Panc1 (cell line): ENCODE results near the gene NRCAM. TPM values are rescaled to one million over a fixed set of nuclear protein-coding genes. Genes with fewer than 3 reads are reported as not detected.

Experiments used
- ATAC-seq: fragments of 200-7000 bp; cut with Tn5 transposase; 2 replicates; pipeline ENCODE4 v1.9.1; 2020; ENCODE audit warnings: mild to moderate bottlenecking, moderate library complexity
- BruUV-seq: library from RNA; stranded (reverse); fragments of 400-500 nt; replicated peaks from 2 replicates; lab custom pipeline; 2021; lab: Mats Ljungman, UMichigan
- CTCF ChIA-PET: fragments of 300-600 bp; sonication (Branson Sonifier 250); formaldehyde crosslinking; loops from one replicate; lab custom pipeline; 2022; ENCODE audit warnings: antibody characterized with exemption; lab: Charles Lee
- POLR2A ChIA-PET: fragments of 300-600 bp; sonication (Branson Sonifier 250); formaldehyde crosslinking; loops from one replicate; lab custom pipeline; 2022; ENCODE audit warnings: antibody characterized with exemption; lab: Charles Lee
- DNase-seq: peaks from one replicate; pipeline ENCODE4 v3.0.0-alpha.2; 2010; ENCODE audit warnings: low read depth, low spot score
- H3K27ac ChIP-seq: 2 replicates; pipeline ENCODE4 v1.5.1; 2011; ENCODE audit warnings: mild to moderate bottlenecking, low read length, inconsistent platforms
- H3K27me3 ChIP-seq: fragments of 200-500 bp; sonication (Bioruptor generic); 2 replicates; pipeline ENCODE4 v1.6.0; 2014; ENCODE audit warnings: low read length, inconsistent platforms; ENCODE audit not compliant: control insufficient read depth, insufficient read depth
- H3K36me3 ChIP-seq: fragments of 200-500 bp; sonication (Bioruptor generic); 2 replicates; pipeline ENCODE4 v1.5.1; 2014; ENCODE audit warnings: inconsistent platforms, mild to moderate bottlenecking, low read length, moderate library complexity; ENCODE audit not compliant: control insufficient read depth, insufficient read depth
- H3K4me1 ChIP-seq: 2 replicates; pipeline ENCODE4 v1.5.1; 2011; ENCODE audit warnings: inconsistent platforms, mild to moderate bottlenecking, low read length, moderate library complexity; ENCODE audit not compliant: control insufficient read depth, insufficient read depth
- H3K4me3 ChIP-seq, 2 experiments: 2 replicates each; pipeline ENCODE4 v1.5.1; 2011 to 2012; ENCODE audit warnings: low read depth in 2 of 2, low read length in 2 of 2, mild to moderate bottlenecking in 2 of 2, inconsistent platforms in 1 of 2, moderate library complexity in 1 of 2
- H3K9me3 ChIP-seq: fragments of 200-500 bp; sonication (Bioruptor generic); 2 replicates; pipeline ENCODE4 v1.5.1; 2014; ENCODE audit warnings: low read depth, mild to moderate bottlenecking, inconsistent platforms, low read length, moderate library complexity; ENCODE audit not compliant: control insufficient read depth, insufficient read depth
- POLR2AphosphoS5 ChIP-seq: IDR thresholded peaks from 2 replicates; pipeline ENCODE4 v1.6.1; 2012; ENCODE audit warnings: mild to moderate bottlenecking, low read depth, low read length, moderate library complexity
- SIN3A ChIP-seq: IDR thresholded peaks from 2 replicates; pipeline ENCODE4 v1.6.1; 2012; ENCODE audit warnings: low read depth, mild to moderate bottlenecking, low read length, moderate library complexity, borderline replicate concordance; ENCODE audit not compliant: insufficient read depth
- TCF7L2 ChIP-seq: IDR thresholded peaks from 2 replicates; pipeline ENCODE4 v1.6.1; 2011; ENCODE audit warnings: mild to moderate bottlenecking, low read depth, low read length, inconsistent platforms
- in situ Hi-C: cut with HindIII; loops from 2 replicates; pipeline ENCODE4 v1.10.0; 2016; ENCODE audit warnings: low sequenced_read_pairs, low pct_unique_long_range_greater_than_20kb
- intact Hi-C: fragments of 100-400 bp; cut with micrococcal nuclease; formaldehyde crosslinking; loops from one replicate; pipeline ENCODE4 v1.10.0; 2022; ENCODE audit not compliant: unreplicated experiment
- total RNA-seq: library from RNA; stranded (reverse); gene quantifications from one replicate; pipeline ENCODE4 v1.2.1, GENCODE V29; 2021; ENCODE audit not compliant: unreplicated experiment
- TF ChIP-seq, protein P1 (sequence below): fragments of 450-650 bp; IDR thresholded peaks from 2 replicates; pipeline ENCODE4 v1.5.1; 2017; ENCODE audit warnings: mild to moderate bottlenecking
- TF ChIP-seq, protein P2 (sequence below), 2 experiments: IDR thresholded peaks; 2 replicates each; pipeline ENCODE4 v1.6.1; 2011 to 2012; ENCODE audit warnings: low read depth in 2 of 2, control low read depth in 1 of 2, low read length in 1 of 2, mild to moderate bottlenecking in 1 of 2, moderate library complexity in 1 of 2; ENCODE audit not compliant: insufficient read depth in 1 of 2

Gene NRCAM
- total RNA-seq, 1 experiment from 2014 or later: 0.21 TPM

DNA sequence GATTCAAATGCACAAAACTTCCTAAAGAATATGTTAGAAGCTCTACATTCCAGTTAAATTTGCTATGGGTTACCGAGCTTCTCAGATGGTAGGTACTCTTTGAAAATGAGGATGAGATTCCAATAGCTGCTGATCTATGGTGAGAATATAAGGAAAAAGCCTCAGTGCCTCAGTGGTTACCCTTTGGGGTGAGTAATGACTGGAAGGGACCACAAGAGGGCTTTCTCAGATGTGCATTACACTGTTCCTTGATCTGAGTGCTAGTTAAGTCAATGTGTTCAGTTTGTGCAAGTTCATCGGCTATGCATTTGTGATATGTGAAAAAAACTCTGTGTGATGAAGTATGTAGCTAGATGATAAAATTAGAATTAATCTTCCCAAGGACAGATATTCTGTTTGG is 3.5 kb downstream of the NRCAM start:
- intact Hi-C loops (loop anchor here (5.0 kb wide), 1 partner anchor 270 kb away; no protein-coding TSS in a partner anchor), in situ Hi-C loops (no loop called here)
- Histone ChIP-seq H3K27me3 (peaks cover 30% of the 10 kb centered on the region), H3K9me3 (no peaks in the 10 kb centered on the region), H3K4me1 (no peaks in the 10 kb centered on the region), H3K4me3 (no peak overlapping the region), H3K27ac (no peak overlapping the region), H3K36me3 (no peaks in the 10 kb centered on the region)
- ATAC-seq (peak; percentile 67), DNase-seq (peak; percentile 17)
- POLR2A ChIA-PET: no interaction called here
- no TSS peak for BruUV-seq
- no peak for TF ChIP-seq SIN3A
- TF ChIP-seq, protein P1, sequence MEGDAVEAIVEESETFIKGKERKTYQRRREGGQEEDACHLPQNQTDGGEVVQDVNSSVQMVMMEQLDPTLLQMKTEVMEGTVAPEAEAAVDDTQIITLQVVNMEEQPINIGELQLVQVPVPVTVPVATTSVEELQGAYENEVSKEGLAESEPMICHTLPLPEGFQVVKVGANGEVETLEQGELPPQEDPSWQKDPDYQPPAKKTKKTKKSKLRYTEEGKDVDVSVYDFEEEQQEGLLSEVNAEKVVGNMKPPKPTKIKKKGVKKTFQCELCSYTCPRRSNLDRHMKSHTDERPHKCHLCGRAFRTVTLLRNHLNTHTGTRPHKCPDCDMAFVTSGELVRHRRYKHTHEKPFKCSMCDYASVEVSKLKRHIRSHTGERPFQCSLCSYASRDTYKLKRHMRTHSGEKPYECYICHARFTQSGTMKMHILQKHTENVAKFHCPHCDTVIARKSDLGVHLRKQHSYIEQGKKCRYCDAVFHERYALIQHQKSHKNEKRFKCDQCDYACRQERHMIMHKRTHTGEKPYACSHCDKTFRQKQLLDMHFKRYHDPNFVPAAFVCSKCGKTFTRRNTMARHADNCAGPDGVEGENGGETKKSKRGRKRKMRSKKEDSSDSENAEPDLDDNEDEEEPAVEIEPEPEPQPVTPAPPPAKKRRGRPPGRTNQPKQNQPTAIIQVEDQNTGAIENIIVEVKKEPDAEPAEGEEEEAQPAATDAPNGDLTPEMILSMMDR: peak; percentile 62
- no peak for TF ChIP-seq TCF7L2
- CTCF ChIA-PET: interaction anchor here (0.7 to 0.9 kb wide), 2 partner anchors 44 to 270 kb away, joined by 3 read pairs; no protein-coding TSS in a partner anchor

DNA sequence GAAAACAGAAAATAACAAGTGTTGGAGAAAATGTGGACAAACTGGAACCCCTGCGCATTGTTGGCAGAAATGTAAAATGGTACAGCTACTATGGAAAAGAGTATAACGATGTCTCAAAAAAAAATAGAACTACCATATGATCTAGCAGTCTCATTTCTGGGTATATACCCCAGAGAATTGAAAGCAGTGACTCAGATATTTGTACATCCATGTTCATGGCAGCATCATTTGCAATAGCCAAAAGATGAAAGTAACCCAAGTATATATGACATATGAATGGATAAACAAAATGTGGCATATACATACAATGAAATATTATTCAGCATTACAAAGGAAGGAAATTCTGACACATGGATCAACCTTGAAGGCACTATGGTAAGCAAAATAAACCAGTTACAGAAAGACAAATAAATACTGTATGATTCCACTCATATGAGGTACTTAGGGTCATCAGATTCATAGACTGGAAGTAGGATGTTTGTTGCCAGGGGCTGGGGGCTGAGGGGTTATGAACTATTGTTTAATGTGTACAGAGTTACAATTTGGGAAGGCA is 4.9 kb downstream of the NRCAM start:
- CTCF ChIA-PET: no interaction called here

More for the DNA sequence above, 4.9 kb downstream of the NRCAM start:
- ATAC-seq (no peak), DNase-seq (no peak)
- TF ChIP-seq POLR2AphosphoS5 (no peak), TCF7L2 (no peak), SIN3A (no peak)
- TF ChIP-seq, protein P1: no peak
- TF ChIP-seq, protein P2, sequence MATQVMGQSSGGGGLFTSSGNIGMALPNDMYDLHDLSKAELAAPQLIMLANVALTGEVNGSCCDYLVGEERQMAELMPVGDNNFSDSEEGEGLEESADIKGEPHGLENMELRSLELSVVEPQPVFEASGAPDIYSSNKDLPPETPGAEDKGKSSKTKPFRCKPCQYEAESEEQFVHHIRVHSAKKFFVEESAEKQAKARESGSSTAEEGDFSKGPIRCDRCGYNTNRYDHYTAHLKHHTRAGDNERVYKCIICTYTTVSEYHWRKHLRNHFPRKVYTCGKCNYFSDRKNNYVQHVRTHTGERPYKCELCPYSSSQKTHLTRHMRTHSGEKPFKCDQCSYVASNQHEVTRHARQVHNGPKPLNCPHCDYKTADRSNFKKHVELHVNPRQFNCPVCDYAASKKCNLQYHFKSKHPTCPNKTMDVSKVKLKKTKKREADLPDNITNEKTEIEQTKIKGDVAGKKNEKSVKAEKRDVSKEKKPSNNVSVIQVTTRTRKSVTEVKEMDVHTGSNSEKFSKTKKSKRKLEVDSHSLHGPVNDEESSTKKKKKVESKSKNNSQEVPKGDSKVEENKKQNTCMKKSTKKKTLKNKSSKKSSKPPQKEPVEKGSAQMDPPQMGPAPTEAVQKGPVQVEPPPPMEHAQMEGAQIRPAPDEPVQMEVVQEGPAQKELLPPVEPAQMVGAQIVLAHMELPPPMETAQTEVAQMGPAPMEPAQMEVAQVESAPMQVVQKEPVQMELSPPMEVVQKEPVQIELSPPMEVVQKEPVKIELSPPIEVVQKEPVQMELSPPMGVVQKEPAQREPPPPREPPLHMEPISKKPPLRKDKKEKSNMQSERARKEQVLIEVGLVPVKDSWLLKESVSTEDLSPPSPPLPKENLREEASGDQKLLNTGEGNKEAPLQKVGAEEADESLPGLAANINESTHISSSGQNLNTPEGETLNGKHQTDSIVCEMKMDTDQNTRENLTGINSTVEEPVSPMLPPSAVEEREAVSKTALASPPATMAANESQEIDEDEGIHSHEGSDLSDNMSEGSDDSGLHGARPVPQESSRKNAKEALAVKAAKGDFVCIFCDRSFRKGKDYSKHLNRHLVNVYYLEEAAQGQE (IDR thresholded peaks at IDR 0.05; ENCODE audit: insufficient read depth in 1 of 2, low read depth in 2 of 2, low read length in 1 of 2): no peak
- no peak overlapping the region for H3K27ac ChIP-seq
- intact Hi-C loops: loop anchor here (5.0 kb wide), 1 partner anchor 269 kb away; no protein-coding TSS in a partner anchor
- H3K9me3 ChIP-seq: no peaks in the 10 kb centered on the region
- in situ Hi-C loops: no loop called here
- no peak overlapping the region for H3K4me3 ChIP-seq
- no peaks in the 10 kb centered on the region for H3K36me3 ChIP-seq
- no TSS peak for BruUV-seq
- H3K4me1 ChIP-seq: no peaks in the 10 kb centered on the region
- peaks cover 24% of the 10 kb centered on the region for H3K27me3 ChIP-seq
- POLR2A ChIA-PET: no interaction called here
